GM21360 (cell line): ENCODE measurements around the gene SRGN.
"Not testable (repeated sequence)": the region's sequence is repeated elsewhere in the genome, so short reads cannot be mapped to it uniquely, and the experiment has no call there.

ENCODE experiments used
- ATAC-seq: cut with Tn5 transposase; IDR thresholded peaks from one replicate; pipeline ENCODE4 v1.9.1; 2021; ENCODE audit warnings: mild to moderate bottlenecking, moderate library complexity; ENCODE audit not compliant: unreplicated experiment

SRGN gene

DNA sequence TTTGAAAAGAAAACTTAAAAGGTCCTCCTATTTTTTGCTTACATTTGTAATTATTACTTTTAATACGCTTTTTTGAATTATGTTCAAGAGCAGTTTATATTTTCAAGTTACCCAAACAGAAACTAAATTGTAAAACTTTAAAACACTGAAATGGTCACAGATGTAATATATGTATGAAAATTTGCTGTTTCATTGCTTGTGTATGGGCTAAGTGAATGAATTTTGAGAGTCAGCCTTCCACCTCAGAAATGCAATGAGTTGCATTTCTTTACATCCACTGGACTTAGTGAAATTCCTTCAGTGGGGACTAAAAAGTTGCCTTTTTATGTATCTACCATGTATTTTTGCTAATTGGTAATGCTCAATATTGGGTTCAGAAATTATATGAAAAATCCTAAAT, 37.7 kb downstream of the SRGN start:
- ATAC-seq = no peak

DNA sequence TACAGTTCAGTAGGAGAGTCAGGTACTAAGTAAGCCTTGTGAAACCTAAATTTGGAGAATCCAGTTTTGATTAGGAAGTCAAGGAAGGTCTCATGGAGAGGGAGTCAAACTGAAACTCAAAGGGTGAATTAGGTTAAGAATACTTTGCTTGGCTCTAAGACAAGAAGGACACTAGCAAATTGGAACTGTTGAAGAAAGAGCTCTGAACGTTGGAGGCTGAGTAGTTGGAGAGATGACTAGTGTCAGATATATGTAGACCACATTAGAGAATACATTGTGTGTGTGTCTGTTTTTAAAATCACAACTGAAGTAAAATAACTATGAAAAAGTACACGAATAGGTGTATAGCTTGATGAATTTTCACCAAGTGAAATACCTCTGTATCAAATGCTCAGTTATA, 42.3 kb downstream of the SRGN start:
- ATAC-seq = no peak

DNA sequence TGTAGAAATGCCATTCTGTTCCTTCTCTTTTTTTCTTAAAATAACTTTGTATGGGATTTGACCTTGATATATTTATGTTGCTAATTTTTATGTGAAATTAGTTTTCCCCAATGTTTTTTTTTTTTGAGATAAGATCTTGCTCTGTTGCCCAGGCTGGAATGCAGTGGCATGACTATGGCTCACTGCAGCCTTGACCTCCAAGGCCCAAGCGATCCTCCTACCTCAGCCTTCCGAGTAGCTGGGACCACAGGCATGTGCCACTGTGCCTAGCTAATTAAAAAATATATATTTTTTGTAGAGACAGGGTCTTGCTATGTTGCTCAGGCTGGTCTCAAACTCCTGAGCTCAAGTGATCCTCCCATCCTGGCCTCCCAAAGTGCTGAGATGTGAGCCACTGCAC, 52.1 kb downstream of the SRGN start:
- ATAC-seq = no peak

DNA sequence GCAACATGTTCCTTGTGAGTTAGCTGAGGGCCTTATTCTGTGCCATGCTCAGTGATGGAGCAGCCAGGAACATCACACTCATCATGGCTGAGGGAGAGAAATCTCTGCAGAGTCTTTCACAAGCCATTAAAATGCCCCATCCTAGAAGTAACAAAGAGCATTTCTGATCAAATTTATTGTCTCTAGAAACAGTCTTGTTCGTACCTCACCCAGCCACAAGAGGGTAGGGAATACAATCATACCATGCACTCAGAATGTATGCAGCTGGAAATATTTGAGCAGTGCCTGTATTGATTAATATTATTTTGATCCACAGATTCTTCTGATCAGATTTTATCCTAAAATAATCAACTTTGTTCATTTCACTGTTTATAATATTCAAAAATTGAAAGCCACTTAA, 53.4 kb downstream of the SRGN start:
- no peak for ATAC-seq

DNA sequence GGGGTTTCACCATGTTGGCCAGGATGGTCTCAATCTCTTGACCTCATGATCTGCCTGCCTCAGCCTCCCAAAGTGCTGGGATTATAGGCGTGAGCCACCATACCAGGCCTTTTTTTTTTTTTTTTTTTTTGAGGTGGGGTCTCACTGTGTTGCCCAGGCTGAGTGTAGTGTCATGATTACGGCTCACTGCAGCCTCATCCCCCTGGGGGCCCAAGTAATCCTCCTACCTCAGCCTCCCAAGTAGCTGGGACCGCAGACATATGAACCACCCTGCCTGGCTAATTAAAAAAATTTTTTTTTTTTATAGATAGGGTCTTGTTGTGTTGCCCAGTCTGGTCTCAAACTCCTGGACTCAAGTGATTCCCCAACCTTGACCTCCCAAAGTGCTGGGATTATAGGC, 54.2 kb downstream of the SRGN start:
- not testable (repeated sequence) for ATAC-seq

DNA sequence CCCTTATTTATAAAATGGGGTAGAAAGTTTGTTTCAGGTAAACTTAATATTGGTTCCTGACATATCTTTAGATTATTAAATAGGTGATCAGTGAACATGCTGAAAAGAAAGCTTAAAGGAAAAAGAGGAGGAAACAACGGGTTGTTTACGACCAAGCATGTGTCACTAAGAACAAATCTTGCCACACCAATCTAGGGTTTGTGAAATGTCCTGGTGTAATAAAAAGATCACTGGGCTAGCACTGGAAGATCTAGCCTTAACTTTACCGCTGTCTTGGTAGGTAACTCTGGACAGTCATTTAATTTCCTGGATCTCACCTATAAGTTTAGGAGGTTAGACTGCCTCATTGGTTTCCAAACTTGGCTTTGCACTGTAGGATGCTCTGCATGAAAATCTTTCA, 55.1 kb downstream of the SRGN start:
- no peak for ATAC-seq

DNA sequence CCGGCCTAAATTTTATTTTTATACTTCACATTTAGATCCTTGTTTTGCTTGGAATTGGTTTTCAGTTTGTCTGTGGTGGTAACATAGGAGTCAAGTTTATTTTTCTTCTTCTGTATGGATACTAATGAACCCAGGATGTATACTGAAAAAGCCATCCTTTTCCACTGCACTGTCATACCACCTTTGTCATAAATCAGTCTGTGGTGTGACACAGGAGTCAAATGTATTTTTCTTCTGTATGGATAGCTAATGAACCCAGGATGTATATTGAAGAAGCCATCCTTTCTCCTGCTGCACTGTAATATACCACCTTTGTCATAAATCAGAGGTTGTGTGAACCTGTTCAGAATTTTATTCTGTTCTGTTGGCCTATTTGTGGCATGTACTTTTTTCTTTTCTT, 57.4 kb downstream of the SRGN start:
- no peak for ATAC-seq

DNA sequence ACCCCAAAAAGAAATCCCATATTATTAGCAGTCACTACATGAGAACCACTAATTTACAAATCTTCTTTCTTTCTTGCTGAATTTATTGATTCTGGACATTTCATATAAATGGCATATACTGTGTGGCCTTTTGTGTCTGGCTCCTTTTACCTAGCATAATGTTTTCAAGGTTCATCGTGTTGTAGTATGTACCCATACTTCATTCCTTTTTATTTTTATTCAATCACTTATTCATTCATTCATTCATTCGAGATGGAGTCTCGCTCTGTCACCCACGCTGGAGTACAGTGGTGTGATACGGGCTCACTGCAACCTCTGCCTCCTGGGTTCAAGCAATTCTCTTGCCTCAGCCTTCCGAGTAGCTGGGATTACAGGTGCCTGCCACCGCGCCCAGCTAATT, 58.0 kb downstream of the SRGN start:
- no peak for ATAC-seq

DNA sequence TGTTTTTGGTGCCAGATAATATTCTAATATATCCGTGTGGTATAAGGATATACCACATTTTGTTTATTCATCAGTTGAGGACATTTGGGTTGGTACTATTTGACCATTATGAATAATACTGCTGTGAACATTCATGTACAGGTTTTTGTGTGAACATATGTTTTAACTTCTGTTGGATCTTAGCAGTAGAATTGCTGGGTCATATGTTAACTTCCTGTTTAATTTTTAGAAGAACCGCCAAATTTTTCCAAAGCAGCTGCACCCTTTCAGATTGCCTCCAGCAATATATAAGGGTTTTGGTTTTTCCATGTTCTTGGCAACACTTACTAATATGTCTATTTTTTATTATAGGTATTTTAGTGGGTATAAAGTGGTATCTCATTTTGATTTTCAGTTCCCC, 58.9 kb downstream of the SRGN start:
- ATAC-seq = no peak

DNA sequence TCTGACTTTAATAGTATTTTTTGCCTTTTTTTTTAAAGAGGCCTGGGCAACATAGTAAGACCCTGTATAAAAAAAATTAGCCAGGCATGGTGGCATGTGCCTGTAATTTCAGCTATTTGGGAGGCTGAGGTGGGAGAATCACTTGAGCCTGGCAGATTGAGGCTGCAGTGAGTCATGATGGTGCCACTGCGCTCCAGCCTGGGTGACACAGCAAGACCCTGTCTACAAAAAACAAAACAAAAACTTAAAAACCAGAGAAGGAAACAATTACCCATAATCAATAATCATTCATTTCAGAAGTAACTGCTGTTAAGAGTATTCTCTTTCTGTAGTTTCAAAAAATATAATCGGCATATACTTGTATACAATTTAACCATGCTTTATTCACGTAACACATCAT, 64.1 kb downstream of the SRGN start:
- no peak for ATAC-seq

DNA sequence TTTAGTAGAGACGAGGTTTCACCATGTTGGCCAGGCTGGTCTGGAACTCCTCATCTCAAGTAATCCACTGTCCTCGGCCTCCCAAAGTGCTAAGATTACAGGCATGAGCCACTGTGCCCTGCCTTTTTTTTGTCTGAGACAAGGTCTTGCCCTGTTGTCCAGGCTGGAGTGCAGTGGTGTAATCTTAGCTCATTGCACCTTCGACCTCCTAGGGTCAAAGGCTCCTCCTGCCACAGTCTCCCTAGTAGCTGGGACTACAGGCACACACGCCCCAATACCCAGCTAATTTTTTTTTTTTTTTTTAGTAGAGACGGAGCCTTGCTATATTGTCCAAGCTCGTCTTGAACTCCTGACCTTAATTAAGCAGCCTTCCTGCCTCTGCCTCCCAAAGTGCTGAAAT, 65.3 kb downstream of the SRGN start:
- ATAC-seq = no peak
